Activated effector memory CD4-positive, alpha-beta T cell treated with Interleukin-2 at 50 U/mL for 16 hours (primary cell): ENCODE data around the gene KPTN.
A peak's percentile ranks its signal among the peaks of the same experiment; 100 is the strongest.

Experiments used
- DNase-seq: peaks from one replicate; pipeline ENCODE4 v3.0.0-alpha.2; 2020

Gene KPTN

DNA sequence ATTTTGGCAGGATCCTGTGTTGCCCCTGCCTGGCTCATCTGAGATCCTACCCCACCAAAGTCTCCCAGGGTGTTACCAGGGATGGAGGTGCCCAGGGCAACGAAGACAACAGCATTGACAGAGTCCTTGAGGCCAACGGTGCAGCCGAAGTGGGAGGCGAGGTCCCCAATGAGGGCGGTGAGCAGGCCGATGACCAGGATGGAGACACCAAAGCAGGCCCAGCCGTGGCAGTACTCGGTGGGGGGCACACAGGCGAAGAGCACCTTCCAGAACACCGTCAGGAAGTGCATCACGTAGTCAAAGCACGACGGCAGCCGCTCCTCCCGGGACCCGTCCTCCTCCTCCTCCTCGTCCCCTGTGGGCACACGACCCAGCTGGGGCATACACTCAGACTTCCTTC lies 51.9 kb downstream of the KPTN start:
- no peak for DNase-seq

DNA sequence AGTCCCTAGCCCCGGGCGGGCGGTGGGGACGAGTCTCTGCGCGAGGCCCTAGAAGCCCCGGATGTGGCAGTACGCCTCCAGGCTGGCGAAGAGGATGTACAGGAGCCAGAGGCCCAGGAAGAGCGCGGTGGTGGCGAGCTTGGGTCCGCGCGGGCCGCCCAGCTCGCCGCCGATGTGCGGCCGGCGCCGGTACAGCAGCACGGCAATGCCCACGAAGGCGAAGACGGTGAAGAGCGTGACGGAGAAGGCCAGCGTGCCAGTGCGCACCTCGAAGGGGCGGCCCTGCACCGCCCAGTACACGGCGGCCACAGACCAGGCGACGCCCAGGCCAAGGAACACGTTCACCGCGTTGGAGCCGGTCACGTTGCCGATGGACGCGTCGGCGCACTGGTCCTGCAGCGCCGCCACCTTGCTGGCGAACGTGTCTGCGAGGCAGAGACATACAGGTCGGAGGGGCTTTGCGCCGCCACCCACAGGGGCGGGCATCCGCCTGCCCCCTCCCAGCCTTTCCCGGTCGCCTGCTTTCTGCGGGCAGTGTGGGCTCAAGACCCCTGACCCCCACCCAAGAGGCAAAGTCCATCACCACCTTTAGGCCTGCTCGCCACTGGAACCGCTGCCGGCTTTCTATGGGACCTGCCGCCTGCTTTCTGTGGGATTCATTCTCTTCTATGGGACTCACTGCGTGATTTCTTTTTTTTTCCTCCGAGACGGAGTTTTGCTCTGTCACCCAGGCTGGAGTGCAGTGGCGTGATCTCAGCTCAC lies 53.8 kb downstream of the KPTN start:
- DNase-seq, result no peak

GRCh38 chr19:47429140-47429793 lies 54.8 kb downstream of the KPTN start:
- DNase-seq, result no peak

- peak; percentile 58 for DNase-seq
These were observed 55.7 kb downstream of the KPTN start for GRCh38 chr19:47428177-47428894.

DNA sequence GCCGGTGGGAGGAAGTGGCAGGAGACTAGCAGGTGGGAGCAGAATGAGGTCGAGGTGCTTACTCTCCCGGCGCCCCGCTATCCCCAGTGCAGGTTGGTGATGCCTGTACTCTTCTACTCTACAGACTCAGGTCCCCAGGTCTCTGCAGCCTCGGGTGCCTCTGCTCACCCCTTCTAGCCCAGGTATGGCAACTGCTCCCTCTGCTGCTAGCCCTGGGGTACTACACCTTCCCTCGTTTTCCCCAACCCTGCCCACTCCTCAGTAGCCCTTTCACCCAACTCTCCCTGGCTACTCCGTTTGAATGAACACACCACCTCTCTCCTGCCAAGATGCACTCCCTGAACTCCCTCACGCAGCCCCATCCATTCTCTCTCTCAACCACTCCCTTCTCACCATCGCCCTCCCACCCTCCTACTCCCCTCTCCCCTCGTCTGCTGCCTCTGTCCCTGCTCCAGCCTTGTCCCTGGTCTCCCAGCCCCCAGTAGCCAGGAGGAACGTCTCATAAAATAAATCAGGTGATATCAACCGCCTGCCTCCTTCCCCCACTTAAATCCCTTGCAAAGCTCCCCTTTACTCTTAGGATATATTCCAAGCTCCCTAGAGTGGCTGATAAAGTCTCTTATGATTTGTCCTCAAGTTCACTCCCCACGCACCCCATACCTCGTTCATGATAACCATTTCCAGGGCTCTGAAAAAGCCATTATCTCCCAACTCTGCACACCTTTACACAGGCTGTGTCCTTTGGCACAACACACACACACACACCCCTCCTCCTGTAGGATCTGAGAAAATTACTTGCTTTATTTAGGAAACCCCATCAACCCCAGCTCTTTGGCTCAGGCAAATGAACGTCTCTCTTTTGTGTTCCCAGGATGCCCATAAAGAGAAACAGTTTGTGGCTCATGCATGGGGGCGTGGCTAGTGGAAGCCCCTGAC lies 56.5 kb downstream of the KPTN start:
- DNase-seq, result peak; percentile 42
